Osteoblast (primary cell): ENCODE measurements around the gene CCDC28B. TPM values are rescaled to one million over a fixed set of nuclear protein-coding genes. Genes with fewer than 3 reads are reported as not detected.

Source experiments
- DNase-seq: peaks from one replicate; pipeline ENCODE4 v3.0.0; 2011; ENCODE audit warnings: low spot score, mixed read lengths; ENCODE audit not compliant: insufficient read length; ENCODE audit errors: missing footprints
- H2AFZ ChIP-seq: 2 replicates; pipeline ENCODE4 v1.6.0; 2011; ENCODE audit warnings: mild to moderate bottlenecking, low read length
- H3K27ac ChIP-seq: 2 replicates; pipeline ENCODE4 v1.5.1; 2011; ENCODE audit warnings: mild to moderate bottlenecking, low read depth, low read length, moderate library complexity
- H3K27me3 ChIP-seq: 2 replicates; pipeline ENCODE4 v1.6.0; 2012; ENCODE audit warnings: mild to moderate bottlenecking, control low read depth, inconsistent platforms, low read length, moderate library complexity; ENCODE audit not compliant: insufficient read depth
- H3K36me3 ChIP-seq: 2 replicates; pipeline ENCODE4 v1.5.1; 2011; ENCODE audit warnings: mild to moderate bottlenecking, low read length, control low read depth, moderate library complexity; ENCODE audit not compliant: insufficient read depth
- H3K4me1 ChIP-seq: 2 replicates; pipeline ENCODE4 v1.5.1; 2011; ENCODE audit warnings: mild to moderate bottlenecking, low read length, control low read depth, moderate library complexity; ENCODE audit not compliant: insufficient read depth
- H3K4me2 ChIP-seq: 2 replicates; pipeline ENCODE4 v1.6.0; 2011; ENCODE audit warnings: mild to moderate bottlenecking, low read length; ENCODE audit not compliant: insufficient read depth
- H3K4me3 ChIP-seq: fragments of 200-600 bp; sonication (generic); 3 replicates; pipeline ENCODE4 v1.5.1; 2012; ENCODE audit warnings: mild to moderate bottlenecking, low read length, inconsistent platforms; ENCODE audit not compliant: insufficient read depth
- H3K79me2 ChIP-seq: 2 replicates; pipeline ENCODE4 v1.6.0; 2012; ENCODE audit warnings: mild to moderate bottlenecking, low read length, control low read depth, inconsistent platforms; ENCODE audit not compliant: insufficient read depth
- H3K9me3 ChIP-seq: 2 replicates; pipeline ENCODE4 v1.5.1; 2011; ENCODE audit warnings: low read depth, low read length, control low read depth
- H4K20me1 ChIP-seq: 2 replicates; pipeline ENCODE4 v1.6.0; 2012; ENCODE audit warnings: mild to moderate bottlenecking, low read length, control low read depth; ENCODE audit not compliant: insufficient read depth
- total RNA-seq: library from RNA; depleted of rRNA; stranded (reverse); fragments of >200 nt; gene quantifications from 2 replicates; pipeline ENCODE4 v1.2.3, GENCODE V29; 2012
- TF ChIP-seq, protein P1 (sequence below): IDR thresholded peaks from 2 replicates; pipeline ENCODE4 v1.5.1; 2011; ENCODE audit warnings: mild to moderate bottlenecking, low read depth, low read length, moderate library complexity; ENCODE audit errors: extremely low read depth

CCDC28B gene
- 8.0 and 11.8 TPM in 2 replicates for total RNA-seq

DNA sequence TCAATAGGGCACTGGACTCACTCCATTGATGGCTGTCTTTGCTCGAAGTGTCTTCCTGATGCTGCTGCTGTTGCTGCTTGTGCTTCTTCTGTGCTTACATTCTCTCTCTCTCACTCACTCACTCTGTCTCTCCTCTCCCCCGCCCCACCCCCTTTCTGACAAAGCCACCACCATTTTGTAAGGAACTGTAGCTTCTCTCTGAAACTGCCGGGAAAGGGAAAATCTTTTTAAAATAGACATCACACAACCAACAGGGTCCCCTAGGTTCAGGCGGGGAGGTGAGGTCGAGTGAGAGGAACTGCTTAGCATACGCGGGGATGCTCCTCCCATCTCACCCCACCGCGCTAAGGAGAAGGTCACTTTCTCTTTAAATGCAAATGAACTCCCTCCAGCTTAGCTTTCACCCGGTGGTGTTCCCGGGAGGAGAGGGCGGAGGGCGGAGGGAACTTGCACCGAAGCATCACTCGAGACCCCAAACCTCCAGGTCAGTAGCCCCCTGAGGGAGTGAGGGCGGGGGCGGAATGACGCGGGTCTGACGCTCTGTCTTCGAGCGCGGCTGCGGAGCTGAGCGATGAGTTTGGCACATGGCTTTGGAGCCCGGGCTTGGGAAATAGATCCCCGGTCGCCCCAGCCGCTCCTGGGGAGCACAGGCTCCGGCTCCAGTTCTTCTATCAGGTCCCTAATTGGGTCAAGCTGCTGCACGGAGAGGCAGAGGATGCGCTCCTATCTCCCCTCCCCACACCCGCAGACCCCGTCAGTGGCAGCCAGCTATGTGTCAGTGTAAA lies at the start of gene CCDC28B:
CCDC28B (plus strand) TSS at position 370 of the 785 bp plus-strand sequence. CDS start 1,341 bp downstream, outside the sequence.
- peak within 1 kb of the TSS; percentile 99 for H3K4me2 ChIP-seq
- H3K36me3 ChIP-seq: peaks cover 41% of the 10 kb centered on the region
- peak; percentile 96 for DNase-seq
- H3K27me3 ChIP-seq: no peaks in the 10 kb centered on the region
- peaks cover 38% of the 10 kb centered on the region for H3K4me1 ChIP-seq
- H3K79me2 ChIP-seq: no peaks in the 10 kb centered on the region
- peak within 1 kb of the TSS; percentile 99 for H3K27ac ChIP-seq
- peak within 1 kb of the TSS; percentile 79 for H2AFZ ChIP-seq
- peaks cover 21% of the 10 kb centered on the region for H4K20me1 ChIP-seq
- no peaks in the 10 kb centered on the region for H3K9me3 ChIP-seq
- TF ChIP-seq, protein P1, sequence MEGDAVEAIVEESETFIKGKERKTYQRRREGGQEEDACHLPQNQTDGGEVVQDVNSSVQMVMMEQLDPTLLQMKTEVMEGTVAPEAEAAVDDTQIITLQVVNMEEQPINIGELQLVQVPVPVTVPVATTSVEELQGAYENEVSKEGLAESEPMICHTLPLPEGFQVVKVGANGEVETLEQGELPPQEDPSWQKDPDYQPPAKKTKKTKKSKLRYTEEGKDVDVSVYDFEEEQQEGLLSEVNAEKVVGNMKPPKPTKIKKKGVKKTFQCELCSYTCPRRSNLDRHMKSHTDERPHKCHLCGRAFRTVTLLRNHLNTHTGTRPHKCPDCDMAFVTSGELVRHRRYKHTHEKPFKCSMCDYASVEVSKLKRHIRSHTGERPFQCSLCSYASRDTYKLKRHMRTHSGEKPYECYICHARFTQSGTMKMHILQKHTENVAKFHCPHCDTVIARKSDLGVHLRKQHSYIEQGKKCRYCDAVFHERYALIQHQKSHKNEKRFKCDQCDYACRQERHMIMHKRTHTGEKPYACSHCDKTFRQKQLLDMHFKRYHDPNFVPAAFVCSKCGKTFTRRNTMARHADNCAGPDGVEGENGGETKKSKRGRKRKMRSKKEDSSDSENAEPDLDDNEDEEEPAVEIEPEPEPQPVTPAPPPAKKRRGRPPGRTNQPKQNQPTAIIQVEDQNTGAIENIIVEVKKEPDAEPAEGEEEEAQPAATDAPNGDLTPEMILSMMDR: no peak
- peak within 1 kb of the TSS; percentile 86 for H3K4me3 ChIP-seq

DNA sequence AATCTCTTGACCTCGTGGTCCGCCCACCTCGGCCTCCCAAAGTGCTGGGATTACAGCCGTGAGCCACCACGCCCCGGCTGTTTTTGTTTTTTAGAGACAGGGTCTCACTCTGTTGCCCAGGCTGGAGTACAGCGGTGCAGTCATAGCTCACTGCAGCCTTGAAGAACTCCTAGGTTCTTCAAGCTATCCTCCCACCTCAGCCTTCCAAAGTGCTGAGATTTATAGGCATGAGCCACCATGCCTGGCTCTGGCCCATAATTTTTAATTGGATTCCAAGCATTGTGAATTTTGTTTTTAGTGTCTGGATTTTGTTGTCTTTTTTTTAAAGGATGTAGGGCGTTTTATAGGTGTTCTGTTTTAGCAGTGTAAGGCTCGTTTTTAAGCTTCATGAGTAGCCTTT lies 49.5 kb upstream of the CCDC28B start:
- no peak overlapping the region for H2AFZ ChIP-seq
- peaks cover 84% of the 10 kb centered on the region for H3K79me2 ChIP-seq
- H3K4me3 ChIP-seq: no peak overlapping the region
- H3K4me2 ChIP-seq: peak overlapping the region; percentile 14
- no peak for DNase-seq
- H3K36me3 ChIP-seq: peaks cover 2% of the 10 kb centered on the region
- peaks cover 14% of the 10 kb centered on the region for H3K4me1 ChIP-seq
- TF ChIP-seq, protein P1: no peak
- peak overlapping the region; percentile 78 for H3K27ac ChIP-seq
- no peaks in the 10 kb centered on the region for H3K9me3 ChIP-seq
- no peaks in the 10 kb centered on the region for H3K27me3 ChIP-seq
- H4K20me1 ChIP-seq: peaks cover 43% of the 10 kb centered on the region

DNA sequence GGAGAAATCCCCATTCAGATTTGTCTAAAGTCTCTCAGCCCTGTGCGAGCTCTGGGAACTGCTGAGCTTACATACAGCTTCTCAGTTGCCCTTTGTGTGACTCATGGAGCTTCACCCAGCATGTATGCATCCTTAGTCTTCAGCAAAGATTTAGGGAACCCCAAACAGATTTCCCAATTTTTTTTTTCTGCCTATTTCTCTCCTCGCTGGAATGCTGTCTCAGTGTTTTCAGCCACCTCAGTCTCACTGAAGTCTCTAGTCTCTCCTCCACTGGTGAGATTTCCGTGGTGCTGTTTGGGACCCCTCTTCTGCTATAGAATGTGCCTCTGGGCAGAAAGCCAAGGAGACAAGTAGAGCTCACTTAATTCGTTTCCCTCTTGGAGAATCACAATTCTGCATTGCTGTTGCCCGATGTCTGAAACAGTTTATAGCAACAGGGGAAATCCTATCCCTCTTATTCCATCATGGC lies 49.0 kb upstream of the CCDC28B start:
- no peak overlapping the region for H2AFZ ChIP-seq
- peaks cover 14% of the 10 kb centered on the region for H3K4me1 ChIP-seq
- H3K9me3 ChIP-seq: no peaks in the 10 kb centered on the region
- H3K27ac ChIP-seq: peak overlapping the region; percentile 78
- H3K4me2 ChIP-seq: peak overlapping the region; percentile 29
- H3K36me3 ChIP-seq: peaks cover 7% of the 10 kb centered on the region
- H4K20me1 ChIP-seq: peaks cover 42% of the 10 kb centered on the region
- peaks cover 83% of the 10 kb centered on the region for H3K79me2 ChIP-seq
- DNase-seq: peak; percentile 88
- no peak overlapping the region for H3K4me3 ChIP-seq
- no peaks in the 10 kb centered on the region for H3K27me3 ChIP-seq
- TF ChIP-seq, protein P1: no peak

DNA sequence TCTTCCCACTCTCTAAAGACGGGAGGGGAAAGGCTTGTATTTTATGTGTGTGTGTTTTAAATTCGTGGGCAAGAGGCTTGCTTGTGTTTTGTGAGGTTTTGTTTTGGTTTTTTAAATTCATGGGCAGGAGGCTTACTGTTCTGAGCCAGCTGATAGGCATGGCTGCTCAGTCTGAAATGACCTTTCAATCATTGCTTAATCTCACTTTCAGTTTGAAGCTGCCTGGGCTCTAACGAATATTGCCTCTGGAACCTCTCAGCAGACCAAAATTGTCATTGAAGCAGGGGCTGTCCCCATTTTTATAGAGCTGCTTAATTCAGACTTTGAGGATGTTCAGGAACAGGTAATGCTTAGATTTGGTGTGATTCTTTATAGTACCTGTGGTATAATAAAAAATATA lies 41.2 kb upstream of the CCDC28B start:
- Histone ChIP-seq H3K36me3 (peaks cover 61% of the 10 kb centered on the region), H3K9me3 (no peaks in the 10 kb centered on the region), H3K79me2 (peaks cover 17% of the 10 kb centered on the region), H4K20me1 (peaks cover 5% of the 10 kb centered on the region), H3K4me2 (no peak overlapping the region), H2AFZ (no peak overlapping the region), H3K4me1 (no peaks in the 10 kb centered on the region), H3K27me3 (no peaks in the 10 kb centered on the region), H3K27ac (no peak overlapping the region), H3K4me3 (no peak overlapping the region)
- DNase-seq: no peak
- TF ChIP-seq, protein P1: no peak
